PC-3 (cell line): ENCODE results near the gene TMEM131. TPM values are rescaled to one million over a fixed set of nuclear protein-coding genes. Genes with fewer than 3 reads are reported as not detected.

Source experiments
- ATAC-seq: fragments of 200-7000 bp; cut with Tn5 transposase; 2 replicates; pipeline ENCODE4 v1.9.1; 2020; ENCODE audit warnings: mild to moderate bottlenecking, moderate library complexity
- BruUV-seq: library from RNA; stranded (reverse); fragments of 400-500 nt; replicated peaks from 2 replicates; lab custom pipeline; 2021; lab: Mats Ljungman, UMichigan
- CTCF ChIA-PET: fragments of 300-600 bp; sonication (Branson Sonifier 250); formaldehyde crosslinking; loops from one replicate; lab custom pipeline; 2022; ENCODE audit warnings: antibody characterized with exemption; lab: Charles Lee
- POLR2A ChIA-PET: fragments of 300-600 bp; sonication (Branson Sonifier 250); formaldehyde crosslinking; loops from one replicate; lab custom pipeline; 2022; ENCODE audit warnings: antibody characterized with exemption; ENCODE audit not compliant: unreplicated experiment; lab: Charles Lee
- DNase-seq: peaks from one replicate; pipeline ENCODE4 v3.0.0-alpha.2; 2015
- H2AFZ ChIP-seq: fragments of 300-600 bp; sonication (generic); 2 replicates; pipeline ENCODE4 v1.6.0; 2016; ENCODE audit warnings: antibody characterized with exemption, low read length
- H3F3A ChIP-seq: fragments of 300-600 bp; sonication (generic); one replicate; pipeline ENCODE4 v1.6.0; 2017; ENCODE audit warnings: antibody characterized with exemption, low read length, control low read depth, mild to moderate bottlenecking; ENCODE audit not compliant: unreplicated experiment
- H3K27ac ChIP-seq: fragments of 300-600 bp; sonication (generic); 2 replicates; pipeline ENCODE4 v1.5.1; 2016; ENCODE audit warnings: mild to moderate bottlenecking, low read length
- H3K27me3 ChIP-seq: fragments of 300-600 bp; sonication (generic); 2 replicates; pipeline ENCODE4 v1.6.1; 2016; ENCODE audit warnings: low read length, mixed read lengths
- H3K36me3 ChIP-seq: fragments of 300-600 bp; sonication (generic); 2 replicates; pipeline ENCODE4 v1.6.1; 2016; ENCODE audit warnings: low read depth, mixed run types, low read length, mixed read lengths
- H3K4me1 ChIP-seq: fragments of 300-600 bp; sonication (generic); 2 replicates; pipeline ENCODE4 v1.5.1; 2016; ENCODE audit warnings: low read length; ENCODE audit not compliant: insufficient read depth
- H3K4me2 ChIP-seq: fragments of 300-600 bp; sonication (generic); 2 replicates; pipeline ENCODE4 v1.6.0; 2016; ENCODE audit warnings: low read length
- H3K4me3 ChIP-seq: fragments of 300-600 bp; sonication (generic); 2 replicates; pipeline ENCODE4 v1.5.1; 2016; ENCODE audit warnings: mild to moderate bottlenecking, low read length, mixed read lengths
- H3K79me2 ChIP-seq: fragments of 300-600 bp; sonication (generic); 2 replicates; pipeline ENCODE4 v1.6.1; 2017; ENCODE audit warnings: low read length, mixed read lengths
- H3K9ac ChIP-seq: fragments of 300-600 bp; sonication (generic); 2 replicates; pipeline ENCODE4 v1.6.0; 2016; ENCODE audit warnings: mild to moderate bottlenecking, low read length
- H3K9me2 ChIP-seq: fragments of 300-600 bp; sonication (generic); replicated peaks from 2 replicates; pipeline ENCODE4 v1.6.1; 2016; ENCODE audit warnings: mixed run types, low read length, mixed read lengths
- H3K9me3 ChIP-seq: fragments of 300-600 bp; sonication (generic); 2 replicates; pipeline ENCODE4 v1.6.1; 2016; ENCODE audit warnings: low read length, mixed read lengths
- H4K20me1 ChIP-seq: fragments of 300-600 bp; sonication (generic); 2 replicates; pipeline ENCODE4 v1.6.1; 2016; ENCODE audit warnings: low read length, mixed read lengths
- CTCF ChIP-seq: fragments of 300-600 bp; sonication (generic); conservative IDR thresholded peaks from 2 replicates; pipeline ENCODE4 v1.5.1; 2017; ENCODE audit warnings: antibody characterized with exemption, low read depth, mild to moderate bottlenecking, low read length
- EZH2 ChIP-seq: fragments of 300-600 bp; sonication (generic); IDR thresholded peaks from one replicate; pipeline ENCODE4 v1.6.1; 2017; ENCODE audit warnings: antibody characterized with exemption, mild to moderate bottlenecking, low read length; ENCODE audit not compliant: unreplicated experiment
- EZH2phosphoT487 ChIP-seq: fragments of 300-600 bp; sonication (generic); IDR thresholded peaks from 2 replicates; pipeline ENCODE4 v1.6.1; 2018; ENCODE audit warnings: mild to moderate bottlenecking, antibody characterized with exemption, low read length, borderline replicate concordance
- intact Hi-C: fragments of 100-400 bp; cut with micrococcal nuclease; formaldehyde crosslinking; loops from 2 replicates; pipeline ENCODE4 v1.9.0; 2023
- total RNA-seq: library from RNA; depleted of rRNA; stranded (reverse); fragments of >200 nt; gene quantifications from 2 replicates; pipeline ENCODE4 v1.2.3, GENCODE V29; 2014

The TMEM131 gene
- total RNA-seq, 1 experiment from 2014 or later, result 21.1 TPM

- ATAC-seq (no peak), DNase-seq (no peak)
- Histone ChIP-seq H3K4me3 (no peak overlapping the region), H3F3A (no peaks in the 10 kb centered on the region), H4K20me1 (no peaks in the 10 kb centered on the region), H2AFZ (no peak overlapping the region), H3K9me2 (no peaks in the 10 kb centered on the region), H3K27ac (no peak overlapping the region), H3K9ac (no peak overlapping the region), H3K9me3 (no peaks in the 10 kb centered on the region), H3K27me3 (no peaks in the 10 kb centered on the region), H3K4me2 (no peak overlapping the region), H3K79me2 (no peaks in the 10 kb centered on the region), H3K4me1 (peaks cover 6% of the 10 kb centered on the region; the same call in 1 of the 2 replicates), H3K36me3 (no peaks in the 10 kb centered on the region)
- POLR2A ChIA-PET, result no interaction called here
- TF ChIP-seq EZH2phosphoT487 (no peak), CTCF (no peak)
- intact Hi-C loops, result no loop called here
- BruUV-seq, result no TSS peak
- CTCF ChIA-PET, result no interaction called here
Measured at GRCh38 chr2:98012561-98012991, 16.8 kb upstream of the TMEM131 start.

- H3K9me2 ChIP-seq, result no peaks in the 10 kb centered on the region
- H3K27ac ChIP-seq, result no peak overlapping the region
- POLR2A ChIA-PET, result no interaction called here
- TF ChIP-seq EZH2phosphoT487 (no peak), CTCF (no peak), EZH2 (no peak)
- H3K4me1 ChIP-seq, result no peaks in the 10 kb centered on the region
- DNase-seq, result no peak
- H3K9ac ChIP-seq, result no peak overlapping the region
- no peak overlapping the region for H3K4me3 ChIP-seq
- no peak overlapping the region; the same call in 1 of the 2 replicates for H2AFZ ChIP-seq
- no peak for ATAC-seq
- no peaks in the 10 kb centered on the region for H3K9me3 ChIP-seq
- H3K79me2 ChIP-seq, result no peaks in the 10 kb centered on the region
- CTCF ChIA-PET, result no interaction called here
- no peak overlapping the region for H3K4me2 ChIP-seq
- BruUV-seq, result no TSS peak
- intact Hi-C loops, result no loop called here
- no peaks in the 10 kb centered on the region for H4K20me1 ChIP-seq
- H3K27me3 ChIP-seq, result no peaks in the 10 kb centered on the region
- H3F3A ChIP-seq, result no peaks in the 10 kb centered on the region
- no peaks in the 10 kb centered on the region for H3K36me3 ChIP-seq
Measured at GRCh38 chr2:98009887-98010760, 14.4 kb upstream of the TMEM131 start.

GRCh38 chr2:98008415-98008814, 12.7 kb upstream of the TMEM131 start:
- no TSS peak for BruUV-seq

More at GRCh38 chr2:98008415-98008814, 12.7 kb upstream of the TMEM131 start:
- H3K9ac ChIP-seq, result no peak overlapping the region
- no peaks in the 10 kb centered on the region for H3K36me3 ChIP-seq
- DNase-seq, result no peak
- no peak overlapping the region for H2AFZ ChIP-seq
- no peaks in the 10 kb centered on the region for H3K27me3 ChIP-seq
- no peaks in the 10 kb centered on the region for H3K9me2 ChIP-seq
- H3F3A ChIP-seq, result no peaks in the 10 kb centered on the region
- H3K4me3 ChIP-seq, result no peak overlapping the region
- no peaks in the 10 kb centered on the region for H3K4me1 ChIP-seq
- no peaks in the 10 kb centered on the region for H3K79me2 ChIP-seq
- TF ChIP-seq EZH2 (no peak), CTCF (no peak), EZH2phosphoT487 (no peak)
- no peaks in the 10 kb centered on the region for H4K20me1 ChIP-seq
- ChIA-PET POLR2A (no interaction called here), CTCF (no interaction called here)
- H3K9me3 ChIP-seq, result no peaks in the 10 kb centered on the region
- H3K4me2 ChIP-seq, result no peak overlapping the region
- ATAC-seq, result no peak
- intact Hi-C loops, result no loop called here
- H3K27ac ChIP-seq, result no peak overlapping the region
